Central memory CD8-positive, alpha-beta T cell (primary cell): Measurements from ENCODE around the gene HOXC12.

Experiments used
- ATAC-seq: fragments of 150-1000 bp; cut with Tn5 transposase; replicated peaks from 2 replicates; pipeline ENCODE4 v1.10.0; 2022; ENCODE audit warnings: mild to moderate bottlenecking, moderate FRiP score, moderate number of reproducible peaks; ENCODE audit not compliant: poor library complexity, severe bottlenecking; ENCODE audit errors: extremely low read depth
- DNase-seq, 2 donors: peaks; one replicate each; pipeline ENCODE4 v3.0.0; 2021; ENCODE audit warnings: low spot score in 2 of 2
- H3K27ac Mint-ChIP-seq: one replicate; pipeline ENCODE4 v1.8.0; 2022; ENCODE audit warnings: low read depth, mild to moderate bottlenecking, moderate library complexity, mixed read lengths
- H3K27me3 Mint-ChIP-seq: one replicate; pipeline ENCODE4 v1.8.0; 2022; ENCODE audit warnings: mixed read lengths
- H3K36me3 Mint-ChIP-seq: one replicate; pipeline ENCODE4 v1.8.0; 2022; ENCODE audit warnings: mild to moderate bottlenecking, moderate library complexity, mixed read lengths; ENCODE audit not compliant: insufficient read depth
- H3K4me1 Mint-ChIP-seq: one replicate; pipeline ENCODE4 v1.8.0; 2022; ENCODE audit warnings: mixed read lengths
- H3K4me3 Mint-ChIP-seq: one replicate; pipeline ENCODE4 v1.8.0; 2022; ENCODE audit warnings: mild to moderate bottlenecking, moderate library complexity, mixed read lengths
- H3K9me3 Mint-ChIP-seq: one replicate; pipeline ENCODE4 v1.8.0; 2022; ENCODE audit warnings: mixed read lengths

Gene HOXC12

DNA sequence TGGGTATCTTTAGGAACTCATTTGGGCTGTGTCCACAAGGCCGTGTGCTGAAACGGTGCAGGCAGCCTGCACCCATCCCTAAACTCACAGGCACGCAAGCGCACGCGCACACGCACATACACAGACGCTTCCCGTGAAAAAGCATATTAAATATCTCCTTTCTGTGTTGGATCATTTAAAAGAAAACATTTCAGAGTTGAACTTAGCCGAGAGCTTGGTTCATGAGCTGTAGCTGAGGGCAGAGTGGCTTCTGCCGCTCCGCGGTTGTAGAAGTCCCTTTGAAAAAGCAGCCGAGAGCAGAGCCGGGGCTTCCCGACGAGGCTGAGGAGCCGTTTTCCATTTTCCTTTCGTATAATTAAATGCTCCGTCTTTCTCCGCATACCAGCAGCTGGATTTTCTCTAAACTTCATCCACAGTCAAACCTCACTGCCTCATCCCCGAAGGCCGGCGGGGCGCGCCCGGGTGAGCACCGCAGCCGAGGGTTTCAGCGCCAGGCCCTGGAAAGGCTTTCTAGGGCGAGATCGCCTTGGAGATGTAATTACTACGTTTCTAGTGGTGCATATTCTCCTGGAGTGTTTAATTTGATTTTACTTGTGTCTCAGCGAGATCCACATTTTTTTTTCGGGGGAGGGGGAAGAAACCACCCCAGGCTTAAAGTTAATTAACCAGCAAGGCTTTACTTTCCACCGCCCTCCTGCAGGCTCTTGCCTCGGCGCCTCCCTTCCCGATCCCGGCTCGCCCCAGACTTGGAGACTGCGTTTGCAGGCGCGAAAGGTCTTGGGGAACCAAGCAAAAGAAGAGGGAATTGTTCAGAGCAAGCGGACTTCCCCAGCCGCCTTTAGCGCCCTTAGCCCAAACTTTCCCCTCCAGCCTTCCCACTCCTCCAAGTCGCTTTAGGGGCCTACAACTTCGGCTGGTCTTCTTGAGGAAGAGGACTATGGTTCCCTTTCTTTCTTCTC is 19.0 kb upstream of the HOXC12 start:
- H3K9me3 Mint-ChIP-seq = no peaks in the 10 kb centered on the region
- peaks cover 15% of the 10 kb centered on the region for H3K36me3 Mint-ChIP-seq
- DNase-seq (no peak), ATAC-seq (no peak)
- no peak overlapping the region for H3K4me3 Mint-ChIP-seq
- H3K27ac Mint-ChIP-seq = no peak overlapping the region
- peaks cover 12% of the 10 kb centered on the region for H3K4me1 Mint-ChIP-seq
- peaks cover 99% of the 10 kb centered on the region for H3K27me3 Mint-ChIP-seq

DNA sequence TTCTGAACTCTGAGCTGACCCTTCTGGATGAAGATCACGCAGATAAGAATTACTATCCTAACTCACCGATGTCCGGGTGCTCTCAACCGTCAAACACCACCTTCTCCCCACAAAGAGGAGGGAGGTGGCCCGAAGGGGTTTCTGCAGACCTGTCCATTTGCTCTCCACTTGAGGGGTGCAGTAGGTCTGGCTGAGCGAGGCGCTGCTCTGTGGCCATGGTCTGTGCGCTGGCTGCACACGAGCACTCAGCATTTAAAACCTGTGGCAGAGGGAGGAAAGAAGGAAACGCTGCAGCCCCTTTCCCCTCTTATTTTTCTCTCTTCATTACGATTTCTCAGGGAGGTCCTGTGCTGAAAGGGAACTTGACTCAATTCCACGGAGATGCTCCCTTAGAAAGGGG is 17.6 kb upstream of the HOXC12 start:
- Mint-ChIP-seq H3K27me3 (peaks cover 99% of the 10 kb centered on the region), H3K4me1 (peaks cover 12% of the 10 kb centered on the region), H3K4me3 (no peak overlapping the region), H3K27ac (no peak overlapping the region), H3K9me3 (no peaks in the 10 kb centered on the region), H3K36me3 (peaks cover 18% of the 10 kb centered on the region)
- no peak for DNase-seq
- no peak for ATAC-seq

DNA sequence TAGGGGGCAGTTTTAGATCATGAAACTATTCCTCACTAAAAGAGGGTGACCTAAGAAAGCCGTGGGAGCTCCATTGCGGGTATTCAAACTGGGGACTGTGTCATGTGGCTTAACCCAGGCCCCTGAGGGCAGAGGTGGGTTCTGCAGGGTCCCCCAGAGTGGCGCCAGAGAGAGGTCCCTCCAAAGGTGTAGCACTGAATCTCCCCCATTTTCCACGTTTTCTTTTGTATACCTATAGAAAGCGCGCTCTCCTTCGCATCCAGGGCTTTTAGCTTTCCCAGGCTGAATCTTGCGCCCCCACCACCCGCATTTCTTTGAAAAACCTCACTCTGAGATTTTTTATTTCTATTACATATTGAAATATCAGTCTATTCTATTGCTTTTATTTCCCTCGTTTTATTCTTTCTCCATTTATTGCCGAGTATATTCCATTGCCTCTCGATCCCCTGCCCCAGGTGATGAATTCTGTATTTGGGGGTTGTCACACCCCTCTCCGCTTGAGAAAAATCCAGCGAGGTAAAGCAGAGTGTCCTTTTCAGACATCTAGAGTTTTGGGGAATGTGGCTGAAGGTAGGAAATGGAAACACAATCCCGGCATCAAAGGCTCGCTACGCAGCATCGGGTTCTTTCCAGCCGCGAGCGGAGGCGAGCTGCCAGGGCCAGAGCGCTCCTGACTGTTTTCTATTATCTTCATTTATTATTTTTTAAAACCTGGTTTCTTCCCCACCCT is 16.9 kb upstream of the HOXC12 start:
- Mint-ChIP-seq H3K4me1 (peaks cover 12% of the 10 kb centered on the region), H3K27ac (no peak overlapping the region), H3K36me3 (peaks cover 18% of the 10 kb centered on the region), H3K9me3 (no peaks in the 10 kb centered on the region), H3K4me3 (no peak overlapping the region), H3K27me3 (peaks cover 99% of the 10 kb centered on the region)
- DNase-seq = no peak
- ATAC-seq = no peak

DNA sequence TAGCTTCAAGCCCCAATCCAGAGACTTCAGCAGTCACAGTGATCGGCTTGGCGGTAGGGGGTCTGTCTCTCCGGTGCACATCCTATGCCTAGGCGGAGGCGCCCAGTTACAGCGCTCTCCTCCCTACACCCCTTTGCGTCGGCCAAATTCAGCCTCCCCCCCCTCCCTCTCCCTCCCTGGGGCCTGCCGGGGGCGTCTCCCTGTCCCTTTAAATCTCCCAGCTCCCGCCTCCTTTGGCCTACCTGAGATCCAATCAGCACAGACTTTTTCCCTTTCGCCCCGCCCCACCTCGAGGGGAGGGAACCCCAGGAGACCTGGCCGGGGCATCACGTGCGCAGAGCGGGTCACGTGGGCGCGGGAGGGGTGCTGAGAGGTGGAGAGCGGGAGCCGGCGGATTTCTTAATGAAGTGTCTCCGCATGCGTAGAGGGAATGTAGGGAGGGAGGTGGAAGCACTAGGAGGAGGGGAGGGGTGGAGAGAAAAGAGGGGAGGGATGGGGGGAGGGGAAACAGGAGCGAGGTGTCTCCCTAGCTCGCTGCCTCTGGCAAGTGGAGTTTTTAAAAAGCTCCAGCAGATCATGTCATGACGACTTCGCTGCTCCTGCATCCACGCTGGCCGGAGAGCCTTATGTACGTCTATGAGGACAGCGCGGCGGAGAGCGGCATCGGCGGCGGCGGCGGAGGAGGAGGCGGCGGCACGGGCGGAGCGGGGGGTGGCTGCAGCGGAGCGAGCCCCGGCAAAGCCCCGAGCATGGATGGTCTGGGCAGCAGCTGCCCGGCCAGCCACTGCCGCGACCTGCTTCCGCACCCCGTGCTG is 16.2 kb upstream of the HOXC12 start, which contains the start of gene HOXC13:
Gene HOXC13 (plus strand): TSS at position 506 of the 815 bp plus-strand sequence. CDS start 76 bp downstream, at position 582.
- Mint-ChIP-seq H3K27me3 (peaks cover 99% of the 10 kb centered on the region), H3K4me3 (peak within 1 kb of the TSS; percentile 16), H3K27ac (no peak within 1 kb of the TSS), H3K4me1 (peaks cover 12% of the 10 kb centered on the region), H3K9me3 (no peaks in the 10 kb centered on the region), H3K36me3 (peaks cover 18% of the 10 kb centered on the region)
- ATAC-seq (no peak), DNase-seq (no peak)

DNA sequence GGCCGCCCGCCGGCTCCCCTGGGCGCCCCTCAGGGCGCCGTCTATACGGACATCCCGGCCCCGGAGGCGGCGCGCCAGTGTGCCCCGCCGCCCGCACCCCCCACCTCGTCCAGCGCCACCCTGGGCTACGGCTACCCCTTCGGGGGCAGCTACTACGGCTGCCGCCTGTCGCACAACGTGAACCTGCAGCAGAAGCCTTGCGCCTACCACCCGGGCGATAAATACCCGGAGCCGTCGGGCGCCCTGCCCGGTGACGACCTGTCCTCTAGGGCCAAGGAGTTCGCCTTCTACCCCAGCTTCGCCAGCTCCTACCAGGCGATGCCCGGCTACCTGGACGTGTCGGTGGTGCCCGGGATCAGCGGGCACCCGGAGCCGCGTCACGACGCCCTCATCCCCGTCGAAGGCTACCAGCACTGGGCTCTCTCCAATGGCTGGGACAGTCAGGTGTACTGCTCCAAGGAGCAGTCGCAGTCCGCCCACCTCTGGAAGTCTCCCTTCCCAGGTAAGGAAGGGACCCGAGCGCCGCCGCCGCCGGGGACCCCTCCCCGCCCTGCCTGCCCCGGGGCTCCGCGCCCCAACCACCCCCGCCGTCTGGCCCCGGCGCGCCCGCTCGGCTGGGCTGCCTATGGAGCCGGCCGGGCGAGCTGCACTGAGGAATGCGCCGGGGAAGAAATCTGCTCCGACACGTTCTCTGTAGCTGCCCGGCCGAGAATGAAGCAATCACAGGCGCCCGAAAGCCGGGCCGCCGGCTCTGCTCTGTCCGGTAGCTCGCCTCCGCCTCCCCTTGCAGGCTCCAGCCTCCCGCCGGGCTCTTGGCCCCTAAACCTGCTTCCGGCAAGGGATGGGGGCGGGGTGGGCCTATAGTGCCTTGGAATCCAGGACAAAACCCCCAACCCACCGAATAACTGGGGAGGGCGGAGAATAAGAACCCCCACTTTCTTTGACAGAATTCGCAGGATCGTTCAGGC is 15.3 kb upstream of the HOXC12 start:
- peaks cover 18% of the 10 kb centered on the region for H3K36me3 Mint-ChIP-seq
- H3K4me1 Mint-ChIP-seq = peaks cover 12% of the 10 kb centered on the region
- no peaks in the 10 kb centered on the region for H3K9me3 Mint-ChIP-seq
- H3K4me3 Mint-ChIP-seq = peak overlapping the region; percentile 16
- DNase-seq = no peak
- peaks cover 99% of the 10 kb centered on the region for H3K27me3 Mint-ChIP-seq
- no peak for ATAC-seq
- H3K27ac Mint-ChIP-seq = no peak overlapping the region

DNA sequence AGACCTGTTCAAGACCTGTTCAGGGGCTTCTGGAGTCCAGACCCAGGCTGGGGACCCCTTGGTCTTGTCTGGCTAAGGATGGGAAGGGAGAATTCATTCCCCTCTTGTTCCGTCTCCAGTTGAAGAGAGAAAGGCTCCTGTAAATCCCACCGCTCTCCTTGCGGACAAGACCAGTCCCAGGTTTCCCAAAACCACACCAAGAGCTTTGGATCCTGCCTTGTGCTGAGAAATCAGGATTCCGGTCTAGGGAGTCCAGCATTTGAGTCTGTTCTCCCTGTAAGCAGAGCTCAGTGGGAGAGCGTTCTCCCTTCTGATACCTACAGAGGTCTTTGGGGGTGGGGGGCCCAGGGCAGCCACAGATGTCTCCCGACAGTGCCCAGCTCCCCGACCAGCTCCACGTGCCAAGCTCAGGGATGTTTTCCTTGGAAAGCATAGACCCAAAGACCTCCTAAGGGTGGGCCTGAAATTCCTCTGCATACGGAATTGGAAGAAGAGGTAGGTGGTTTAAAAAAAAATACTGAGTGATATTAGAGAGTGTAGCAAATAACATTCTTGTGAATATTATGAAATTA is 14.2 kb upstream of the HOXC12 start:
- no peak overlapping the region for H3K4me3 Mint-ChIP-seq
- DNase-seq (no peak), ATAC-seq (no peak)
- peaks cover 99% of the 10 kb centered on the region for H3K27me3 Mint-ChIP-seq
- H3K36me3 Mint-ChIP-seq = peaks cover 14% of the 10 kb centered on the region
- H3K27ac Mint-ChIP-seq = no peak overlapping the region
- peaks cover 7% of the 10 kb centered on the region for H3K4me1 Mint-ChIP-seq
- H3K9me3 Mint-ChIP-seq = no peaks in the 10 kb centered on the region

DNA sequence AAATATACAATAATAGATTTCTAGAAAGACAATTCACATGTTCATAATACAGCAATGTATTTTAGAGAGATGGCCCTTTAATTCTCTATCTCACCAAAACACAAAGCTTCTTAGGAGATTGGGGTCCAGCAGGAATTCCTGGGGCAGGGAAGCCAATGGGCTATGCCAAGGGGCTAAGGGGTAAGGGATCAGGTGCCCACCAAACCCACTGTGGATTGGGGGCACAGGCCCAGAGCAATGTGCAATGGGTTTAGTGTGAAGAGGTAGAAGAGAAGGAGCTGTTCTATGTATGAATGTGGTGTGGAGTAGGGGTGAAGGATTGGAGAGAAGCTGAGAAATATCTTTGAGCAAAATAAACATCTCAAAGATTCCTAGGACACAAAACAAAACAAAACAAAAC is 13.5 kb upstream of the HOXC12 start:
- Mint-ChIP-seq H3K9me3 (no peaks in the 10 kb centered on the region), H3K27me3 (peaks cover 99% of the 10 kb centered on the region), H3K4me3 (no peak overlapping the region), H3K27ac (no peak overlapping the region), H3K36me3 (peaks cover 11% of the 10 kb centered on the region), H3K4me1 (peaks cover under 1% of the 10 kb centered on the region)
- no peak for DNase-seq
- ATAC-seq = no peak

DNA sequence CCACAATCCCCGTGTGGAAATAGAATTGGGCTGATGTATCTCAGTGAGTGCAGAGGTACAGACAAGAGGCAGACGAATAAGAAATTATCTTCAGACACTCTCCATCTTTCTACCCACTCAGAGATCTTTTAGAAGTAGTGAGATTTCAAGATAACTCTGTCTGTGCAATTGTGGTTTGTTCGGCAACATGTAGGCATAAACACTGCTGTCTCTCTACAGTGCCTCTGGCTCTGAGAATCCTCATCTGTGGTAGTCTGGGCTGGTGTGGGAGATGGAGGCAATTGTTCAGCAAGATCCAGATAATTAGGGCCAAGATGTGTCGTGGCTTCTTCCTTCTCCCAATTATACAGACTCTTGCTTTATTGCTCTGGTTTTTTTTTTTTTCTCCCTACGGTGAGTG is 13.0 kb upstream of the HOXC12 start:
- Mint-ChIP-seq H3K4me3 (no peak overlapping the region), H3K4me1 (no peaks in the 10 kb centered on the region), H3K27me3 (peaks cover 99% of the 10 kb centered on the region), H3K36me3 (peaks cover 9% of the 10 kb centered on the region), H3K27ac (no peak overlapping the region), H3K9me3 (no peaks in the 10 kb centered on the region)
- ATAC-seq (no peak), DNase-seq (no peak)

DNA sequence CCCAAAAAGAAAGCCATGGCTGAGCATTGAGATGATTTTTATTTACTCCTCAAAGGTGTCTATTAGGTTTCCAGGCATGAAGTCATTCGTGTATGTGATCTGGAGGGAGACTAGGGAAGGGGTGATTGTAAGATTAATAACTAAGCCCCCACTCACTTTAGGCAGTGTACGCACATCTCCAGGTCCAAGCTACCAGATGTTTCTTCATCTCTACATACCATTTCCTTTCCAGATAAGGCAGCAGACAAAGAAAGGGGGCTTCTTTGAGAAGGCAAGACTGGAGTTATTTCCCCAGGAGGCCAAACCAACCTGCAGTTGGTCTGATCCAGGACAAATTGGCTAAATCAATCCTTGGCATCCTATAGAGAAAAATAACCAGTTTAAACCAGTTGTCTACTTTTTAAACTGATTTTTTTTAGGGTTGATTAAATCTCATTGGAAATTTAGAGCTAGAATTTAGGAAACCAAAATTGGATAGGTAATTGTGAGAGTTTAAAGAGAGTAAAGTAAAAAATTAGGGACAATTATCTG is 12.2 kb upstream of the HOXC12 start:
- ATAC-seq (no peak), DNase-seq (no peak)
- Mint-ChIP-seq H3K27ac (no peak overlapping the region), H3K4me1 (no peaks in the 10 kb centered on the region), H3K9me3 (no peaks in the 10 kb centered on the region), H3K4me3 (no peak overlapping the region), H3K36me3 (peaks cover 9% of the 10 kb centered on the region), H3K27me3 (peaks cover 99% of the 10 kb centered on the region)

DNA sequence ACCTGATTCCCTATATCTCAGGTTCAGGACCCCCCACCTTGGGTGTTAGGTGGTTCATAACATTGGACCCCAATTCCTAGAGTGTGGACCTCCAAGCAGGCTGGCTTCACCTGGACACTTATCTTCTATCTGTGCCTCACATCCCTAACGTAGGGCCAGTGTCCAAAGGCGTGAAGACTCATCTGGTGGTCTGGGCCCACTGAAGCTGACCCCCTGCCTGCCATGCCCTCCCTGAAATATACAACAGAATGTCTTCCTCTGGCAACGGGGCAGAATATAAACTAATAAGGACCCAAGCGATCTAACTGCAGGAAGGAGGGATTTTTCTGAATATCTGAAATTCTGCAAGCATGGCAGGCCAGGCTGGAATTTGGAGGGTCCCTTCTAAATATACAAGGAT is 10.5 kb upstream of the HOXC12 start:
- Mint-ChIP-seq H3K27ac (peak overlapping the region; percentile 48), H3K9me3 (no peaks in the 10 kb centered on the region), H3K36me3 (peaks cover 8% of the 10 kb centered on the region), H3K4me1 (no peaks in the 10 kb centered on the region), H3K27me3 (peaks cover 100% of the 10 kb centered on the region), H3K4me3 (no peak overlapping the region)
- ATAC-seq (no peak), DNase-seq (no peak)
